Gastroesophageal sphincter (tissue), 3 donors: ENCODE measurements around the gene IL31RA.

ENCODE experiments used
- EP300 ChIP-seq: sonication (generic); formaldehyde crosslinking; IDR thresholded peaks from one replicate; pipeline ENCODE4 v1.6.1; 2017; ENCODE audit warnings: antibody characterized with exemption, mild to moderate bottlenecking
- POLR2A ChIP-seq, 2 donors: fragments of 450-650 bp; IDR thresholded peaks; one replicate each; pipeline ENCODE4 v1.6.1; 2017; ENCODE audit warnings: antibody characterized with exemption in 2 of 2, mild to moderate bottlenecking in 2 of 2, moderate library complexity in 1 of 2
- POLR2AphosphoS5 ChIP-seq: sonication (generic); formaldehyde crosslinking; IDR thresholded peaks from one replicate; pipeline ENCODE4 v1.6.1; 2017; ENCODE audit warnings: antibody characterized with exemption
- TF ChIP-seq, protein P1 (sequence below), 4 experiments: fragments of 200-600 bp in 2 of 4; fragments of 450-650 bp in 2 of 4; sonication (generic) in 1 of 4; IDR thresholded peaks; one replicate each; pipeline ENCODE4 v1.5.1; 2017 to 2019; ENCODE audit warnings: antibody characterized with exemption in 4 of 4, mild to moderate bottlenecking in 2 of 4, moderate library complexity in 2 of 4

- TF ChIP-seq, protein P1, sequence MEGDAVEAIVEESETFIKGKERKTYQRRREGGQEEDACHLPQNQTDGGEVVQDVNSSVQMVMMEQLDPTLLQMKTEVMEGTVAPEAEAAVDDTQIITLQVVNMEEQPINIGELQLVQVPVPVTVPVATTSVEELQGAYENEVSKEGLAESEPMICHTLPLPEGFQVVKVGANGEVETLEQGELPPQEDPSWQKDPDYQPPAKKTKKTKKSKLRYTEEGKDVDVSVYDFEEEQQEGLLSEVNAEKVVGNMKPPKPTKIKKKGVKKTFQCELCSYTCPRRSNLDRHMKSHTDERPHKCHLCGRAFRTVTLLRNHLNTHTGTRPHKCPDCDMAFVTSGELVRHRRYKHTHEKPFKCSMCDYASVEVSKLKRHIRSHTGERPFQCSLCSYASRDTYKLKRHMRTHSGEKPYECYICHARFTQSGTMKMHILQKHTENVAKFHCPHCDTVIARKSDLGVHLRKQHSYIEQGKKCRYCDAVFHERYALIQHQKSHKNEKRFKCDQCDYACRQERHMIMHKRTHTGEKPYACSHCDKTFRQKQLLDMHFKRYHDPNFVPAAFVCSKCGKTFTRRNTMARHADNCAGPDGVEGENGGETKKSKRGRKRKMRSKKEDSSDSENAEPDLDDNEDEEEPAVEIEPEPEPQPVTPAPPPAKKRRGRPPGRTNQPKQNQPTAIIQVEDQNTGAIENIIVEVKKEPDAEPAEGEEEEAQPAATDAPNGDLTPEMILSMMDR (IDR thresholded peaks at IDR 0.05) = no peak
- TF ChIP-seq POLR2AphosphoS5 = no peak
- no peak for TF ChIP-seq POLR2A (IDR thresholded peaks at IDR 0.05)
- TF ChIP-seq EP300 = no peak
These were observed 18.7 kb upstream of the IL31RA start for GRCh38 chr5:55832446-55832845.
